NB4 (cell line): Measurements from ENCODE around the gene CABLES2.

Source experiments
- CTCF ChIP-seq: IDR thresholded peaks from one replicate; pipeline ENCODE4 v1.5.1; 2012; ENCODE audit warnings: low read depth, low read length
- MAX ChIP-seq: IDR thresholded peaks from 2 replicates; pipeline ENCODE4 v1.6.1; 2011; ENCODE audit warnings: low read depth, low read length
- POLR2A ChIP-seq: IDR thresholded peaks from 2 replicates; pipeline ENCODE4 v1.6.1; 2011; ENCODE audit warnings: mild to moderate bottlenecking; ENCODE audit not compliant: insufficient read length; ENCODE audit errors: extremely low read depth

DNA sequence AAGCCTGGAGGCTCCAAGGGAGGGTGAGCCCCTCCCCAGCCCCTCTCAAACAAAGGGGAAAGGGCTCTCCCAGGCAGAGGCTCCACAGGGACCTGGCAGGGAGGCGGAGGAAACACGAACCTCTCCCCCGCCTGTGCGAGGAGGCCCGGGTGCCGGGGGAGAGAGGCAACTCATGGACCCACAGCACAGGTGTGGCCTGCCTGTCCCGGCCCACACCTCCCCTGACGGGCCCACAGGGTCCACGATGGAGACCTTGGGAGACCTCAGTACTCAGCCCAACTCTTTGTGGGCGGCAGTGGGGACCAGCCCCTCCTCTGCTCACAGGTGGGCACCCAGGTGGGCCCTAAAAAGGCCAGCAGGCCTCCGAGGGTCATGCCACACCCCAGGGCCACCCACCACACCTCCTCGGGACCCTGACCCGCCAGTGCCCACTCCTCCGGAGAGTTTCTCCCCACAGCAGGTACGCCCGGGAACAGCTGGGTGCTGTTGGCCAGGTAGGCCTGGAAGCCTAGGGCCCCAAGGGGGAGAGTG, 52.2 kb downstream of the CABLES2 start:
- TF ChIP-seq CTCF (no peak), POLR2A (no peak), MAX (no peak)
